ENCODE data around the gene TIPIN. TPM values are rescaled to one million over a fixed set of nuclear protein-coding genes. Genes with fewer than 3 reads are reported as not detected.

TIPIN gene
- total RNA-seq, 1 donor from 2014 or later = 14.3 TPM

GRCh38 chr15:66403323-66403722 is 46.8 kb upstream of the TIPIN start:
- TF ChIP-seq, protein P1, sequence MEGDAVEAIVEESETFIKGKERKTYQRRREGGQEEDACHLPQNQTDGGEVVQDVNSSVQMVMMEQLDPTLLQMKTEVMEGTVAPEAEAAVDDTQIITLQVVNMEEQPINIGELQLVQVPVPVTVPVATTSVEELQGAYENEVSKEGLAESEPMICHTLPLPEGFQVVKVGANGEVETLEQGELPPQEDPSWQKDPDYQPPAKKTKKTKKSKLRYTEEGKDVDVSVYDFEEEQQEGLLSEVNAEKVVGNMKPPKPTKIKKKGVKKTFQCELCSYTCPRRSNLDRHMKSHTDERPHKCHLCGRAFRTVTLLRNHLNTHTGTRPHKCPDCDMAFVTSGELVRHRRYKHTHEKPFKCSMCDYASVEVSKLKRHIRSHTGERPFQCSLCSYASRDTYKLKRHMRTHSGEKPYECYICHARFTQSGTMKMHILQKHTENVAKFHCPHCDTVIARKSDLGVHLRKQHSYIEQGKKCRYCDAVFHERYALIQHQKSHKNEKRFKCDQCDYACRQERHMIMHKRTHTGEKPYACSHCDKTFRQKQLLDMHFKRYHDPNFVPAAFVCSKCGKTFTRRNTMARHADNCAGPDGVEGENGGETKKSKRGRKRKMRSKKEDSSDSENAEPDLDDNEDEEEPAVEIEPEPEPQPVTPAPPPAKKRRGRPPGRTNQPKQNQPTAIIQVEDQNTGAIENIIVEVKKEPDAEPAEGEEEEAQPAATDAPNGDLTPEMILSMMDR (conservative IDR thresholded peaks at IDR 0.05) = no peak
- Mint-ChIP-seq H3K36me3 (peaks cover 4% of the 10 kb centered on the region), H3K9me3 (no peaks in the 10 kb centered on the region), H3K27ac (no peak overlapping the region), H3K4me1 (ENCODE audit: unreplicated experiment) (peaks cover 35% of the 10 kb centered on the region), H3K4me3 (no peak overlapping the region), H3K27me3 (no peaks in the 10 kb centered on the region)
- DNase-seq (ENCODE audit: extremely low spot score, unreplicated experiment) = no peak

- H3K36me3 Mint-ChIP-seq = peaks cover 4% of the 10 kb centered on the region
- no peaks in the 10 kb centered on the region for H3K9me3 Mint-ChIP-seq
- no peak overlapping the region for H3K4me3 Mint-ChIP-seq
- no peaks in the 10 kb centered on the region for H3K27me3 Mint-ChIP-seq
- no peak for DNase-seq (ENCODE audit: extremely low spot score, unreplicated experiment)
- peaks cover 35% of the 10 kb centered on the region for H3K4me1 Mint-ChIP-seq (ENCODE audit: unreplicated experiment)
- H3K27ac Mint-ChIP-seq = no peak overlapping the region
- TF ChIP-seq, protein P1 (conservative IDR thresholded peaks at IDR 0.05) = no peak
Observed at GRCh38 chr15:66402761-66403284, 46.3 kb upstream of the TIPIN start.

GRCh38 chr15:66401130-66402021 is 44.9 kb upstream of the TIPIN start:
- no peak for DNase-seq (ENCODE audit: extremely low spot score, unreplicated experiment)

GRCh38 chr15:66400351-66400774 is 43.9 kb upstream of the TIPIN start:
- peaks cover 10% of the 10 kb centered on the region for H3K36me3 Mint-ChIP-seq
- peaks cover 23% of the 10 kb centered on the region for H3K4me1 Mint-ChIP-seq (ENCODE audit: unreplicated experiment)
- TF ChIP-seq, protein P1 (conservative IDR thresholded peaks at IDR 0.05) = no peak
- no peaks in the 10 kb centered on the region for H3K9me3 Mint-ChIP-seq
- no peaks in the 10 kb centered on the region for H3K27me3 Mint-ChIP-seq
- no peak overlapping the region for H3K4me3 Mint-ChIP-seq
- no peak for DNase-seq (ENCODE audit: extremely low spot score, unreplicated experiment)
- no peak overlapping the region for H3K27ac Mint-ChIP-seq

More at GRCh38 chr15:66401130-66402021, 44.9 kb upstream of the TIPIN start:
- Mint-ChIP-seq H3K9me3 (no peaks in the 10 kb centered on the region), H3K36me3 (peaks cover 10% of the 10 kb centered on the region), H3K4me3 (no peak overlapping the region), H3K4me1 (ENCODE audit: unreplicated experiment) (peaks cover 33% of the 10 kb centered on the region), H3K27ac (no peak overlapping the region), H3K27me3 (no peaks in the 10 kb centered on the region)
- TF ChIP-seq, protein P1 (conservative IDR thresholded peaks at IDR 0.05) = peak; percentile 27

GRCh38 chr15:66399276-66399675 is 42.8 kb upstream of the TIPIN start:
- TF ChIP-seq, protein P1 (conservative IDR thresholded peaks at IDR 0.05) = no peak
- Mint-ChIP-seq H3K4me3 (no peak overlapping the region), H3K27me3 (no peaks in the 10 kb centered on the region), H3K27ac (no peak overlapping the region), H3K9me3 (no peaks in the 10 kb centered on the region), H3K4me1 (ENCODE audit: unreplicated experiment) (peaks cover 15% of the 10 kb centered on the region), H3K36me3 (peaks cover 10% of the 10 kb centered on the region)
- no peak for DNase-seq (ENCODE audit: extremely low spot score, unreplicated experiment)

Data from type B pancreatic cell (in vitro differentiated cells).